Activated CD8-positive, alpha-beta memory T cell treated with anti-CD3 and anti-CD28 coated beads for 1 hour (primary cell): Measurements from ENCODE around the gene ADCY1.

Experiments
- DNase-seq, 2 donors: peaks; one replicate each; pipeline ENCODE4 v3.0.0-alpha.2; 2020; ENCODE audit warnings: low read depth in 1 of 2; ENCODE audit errors: extremely low read depth in 1 of 2

ADCY1 gene

GRCh38 chr7:45708046-45708950 lies 134.1 kb downstream of the ADCY1 start:
- DNase-seq = no peak

- no peak for DNase-seq
Observed at GRCh38 chr7:45709168-45710042, 135.2 kb downstream of the ADCY1 start.

- no peak for DNase-seq
Observed at GRCh38 chr7:45710271-45711160, 136.3 kb downstream of the ADCY1 start.

GRCh38 chr7:45711161-45711490 lies 137.0 kb downstream of the ADCY1 start:
- DNase-seq = no peak

GRCh38 chr7:45712057-45712689 lies 138.0 kb downstream of the ADCY1 start:
- DNase-seq = no peak

- no peak for DNase-seq
Observed at GRCh38 chr7:45712872-45713668, 138.9 kb downstream of the ADCY1 start.

GRCh38 chr7:45713669-45714520 lies 139.7 kb downstream of the ADCY1 start:
- DNase-seq = no peak

GRCh38 chr7:45714521-45714820 lies 140.3 kb downstream of the ADCY1 start:
- DNase-seq = no peak

GRCh38 chr7:45715471-45716352 lies 141.5 kb downstream of the ADCY1 start:
- DNase-seq = no peak

- no peak for DNase-seq
Observed at GRCh38 chr7:45716380-45717203, 142.4 kb downstream of the ADCY1 start.

- DNase-seq = no peak
Observed at GRCh38 chr7:45717537-45718235, 143.5 kb downstream of the ADCY1 start.

- no peak for DNase-seq
Observed at GRCh38 chr7:45718464-45719330, 144.5 kb downstream of the ADCY1 start.

GRCh38 chr7:45720989-45721388 lies 146.8 kb downstream of the ADCY1 start:
- DNase-seq = no peak

- no peak for DNase-seq
Observed at GRCh38 chr7:45721686-45722598, 147.8 kb downstream of the ADCY1 start.
